Panc1 (cell line): Measurements from ENCODE around the gene GULP1. TPM values are rescaled to one million over a fixed set of nuclear protein-coding genes. Genes with fewer than 3 reads are reported as not detected.

ENCODE experiments used
- ATAC-seq: fragments of 200-7000 bp; cut with Tn5 transposase; 2 replicates; pipeline ENCODE4 v1.9.1; 2020; ENCODE audit warnings: mild to moderate bottlenecking, moderate library complexity
- BruUV-seq: library from RNA; stranded (reverse); fragments of 400-500 nt; replicated peaks from 2 replicates; lab custom pipeline; 2021; lab: Mats Ljungman, UMichigan
- CTCF ChIA-PET: fragments of 300-600 bp; sonication (Branson Sonifier 250); formaldehyde crosslinking; loops from one replicate; lab custom pipeline; 2022; ENCODE audit warnings: antibody characterized with exemption; lab: Charles Lee
- POLR2A ChIA-PET: fragments of 300-600 bp; sonication (Branson Sonifier 250); formaldehyde crosslinking; loops from one replicate; lab custom pipeline; 2022; ENCODE audit warnings: antibody characterized with exemption; lab: Charles Lee
- DNase-seq: peaks from one replicate; pipeline ENCODE4 v3.0.0-alpha.2; 2010; ENCODE audit warnings: low read depth, low spot score
- H3K27ac ChIP-seq: 2 replicates; pipeline ENCODE4 v1.5.1; 2011; ENCODE audit warnings: mild to moderate bottlenecking, low read length, inconsistent platforms
- H3K27me3 ChIP-seq: fragments of 200-500 bp; sonication (Bioruptor generic); 2 replicates; pipeline ENCODE4 v1.6.0; 2014; ENCODE audit warnings: low read length, inconsistent platforms; ENCODE audit not compliant: control insufficient read depth, insufficient read depth
- H3K36me3 ChIP-seq: fragments of 200-500 bp; sonication (Bioruptor generic); 2 replicates; pipeline ENCODE4 v1.5.1; 2014; ENCODE audit warnings: inconsistent platforms, mild to moderate bottlenecking, low read length, moderate library complexity; ENCODE audit not compliant: control insufficient read depth, insufficient read depth
- H3K4me1 ChIP-seq: 2 replicates; pipeline ENCODE4 v1.5.1; 2011; ENCODE audit warnings: inconsistent platforms, mild to moderate bottlenecking, low read length, moderate library complexity; ENCODE audit not compliant: control insufficient read depth, insufficient read depth
- H3K4me3 ChIP-seq, 2 experiments: 2 replicates each; pipeline ENCODE4 v1.5.1; 2011 to 2012; ENCODE audit warnings: low read depth in 2 of 2, low read length in 2 of 2, mild to moderate bottlenecking in 2 of 2, inconsistent platforms in 1 of 2, moderate library complexity in 1 of 2
- H3K9me3 ChIP-seq: fragments of 200-500 bp; sonication (Bioruptor generic); 2 replicates; pipeline ENCODE4 v1.5.1; 2014; ENCODE audit warnings: low read depth, mild to moderate bottlenecking, inconsistent platforms, low read length, moderate library complexity; ENCODE audit not compliant: control insufficient read depth, insufficient read depth
- POLR2AphosphoS5 ChIP-seq: IDR thresholded peaks from 2 replicates; pipeline ENCODE4 v1.6.1; 2012; ENCODE audit warnings: mild to moderate bottlenecking, low read depth, low read length, moderate library complexity
- SIN3A ChIP-seq: IDR thresholded peaks from 2 replicates; pipeline ENCODE4 v1.6.1; 2012; ENCODE audit warnings: low read depth, mild to moderate bottlenecking, low read length, moderate library complexity, borderline replicate concordance; ENCODE audit not compliant: insufficient read depth
- TCF7L2 ChIP-seq: IDR thresholded peaks from 2 replicates; pipeline ENCODE4 v1.6.1; 2011; ENCODE audit warnings: mild to moderate bottlenecking, low read depth, low read length, inconsistent platforms
- in situ Hi-C: cut with HindIII; loops from 2 replicates; pipeline ENCODE4 v1.10.0; 2016; ENCODE audit warnings: low sequenced_read_pairs, low pct_unique_long_range_greater_than_20kb
- intact Hi-C: fragments of 100-400 bp; cut with micrococcal nuclease; formaldehyde crosslinking; loops from one replicate; pipeline ENCODE4 v1.10.0; 2022; ENCODE audit not compliant: unreplicated experiment
- total RNA-seq: library from RNA; stranded (reverse); gene quantifications from one replicate; pipeline ENCODE4 v1.2.1, GENCODE V29; 2021; ENCODE audit not compliant: unreplicated experiment
- TF ChIP-seq, protein P1 (sequence below), 2 experiments: IDR thresholded peaks; 2 replicates each; pipeline ENCODE4 v1.6.1; 2011 to 2012; ENCODE audit warnings: low read depth in 2 of 2, control low read depth in 1 of 2, low read length in 1 of 2, mild to moderate bottlenecking in 1 of 2, moderate library complexity in 1 of 2; ENCODE audit not compliant: insufficient read depth in 1 of 2
- TF ChIP-seq, protein P2 (sequence below): fragments of 450-650 bp; IDR thresholded peaks from 2 replicates; pipeline ENCODE4 v1.5.1; 2017; ENCODE audit warnings: mild to moderate bottlenecking

GULP1 gene
- total RNA-seq, 1 experiment from 2014 or later: 51.5 TPM

GRCh38 chr2:188425266-188425665, 133.6 kb downstream of the GULP1 start:
- POLR2A ChIA-PET: no interaction called here
- no peak for ATAC-seq

DNA sequence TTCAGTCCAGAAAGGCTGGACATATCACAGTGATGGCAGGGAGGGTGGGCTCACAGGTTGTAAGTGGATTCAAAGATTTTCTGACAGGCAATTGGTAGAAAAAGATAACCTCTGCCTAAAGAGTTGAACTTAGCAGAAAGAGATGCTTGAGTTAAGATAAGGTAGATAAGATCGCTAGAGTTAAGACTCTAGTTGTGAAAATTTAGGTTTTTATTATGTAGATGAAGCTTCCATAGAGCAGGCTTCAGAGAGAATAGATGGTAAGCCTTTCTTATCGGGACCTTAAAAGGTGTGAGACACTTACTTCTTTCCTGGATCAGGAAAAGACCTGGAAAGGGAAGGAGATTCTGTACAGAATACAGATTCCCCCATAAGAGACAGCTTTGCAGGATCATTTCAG, 134.4 kb downstream of the GULP1 start:
- Histone ChIP-seq H3K4me3 (no peak overlapping the region), H3K4me1 (no peaks in the 10 kb centered on the region), H3K27me3 (no peaks in the 10 kb centered on the region), H3K9me3 (peaks cover 4% of the 10 kb centered on the region; the same call in 1 of the 2 replicates), H3K27ac (no peak overlapping the region), H3K36me3 (no peaks in the 10 kb centered on the region)
- ChIA-PET CTCF (no interaction called here), POLR2A (no interaction called here)
- no peak for ATAC-seq
- no peak for DNase-seq
- in situ Hi-C loops (no loop called here), intact Hi-C loops (no loop called here)
- TF ChIP-seq TCF7L2 (no peak), POLR2AphosphoS5 (no peak)
- BruUV-seq: no TSS peak

More at GRCh38 chr2:188425266-188425665, 133.6 kb downstream of the GULP1 start:
- no peaks in the 10 kb centered on the region for H3K27me3 ChIP-seq
- DNase-seq: no peak
- intact Hi-C loops (no loop called here), in situ Hi-C loops (no loop called here)
- no peak overlapping the region for H3K4me3 ChIP-seq
- CTCF ChIA-PET: no interaction called here
- H3K4me1 ChIP-seq: no peaks in the 10 kb centered on the region
- H3K36me3 ChIP-seq: no peaks in the 10 kb centered on the region
- no peak overlapping the region for H3K27ac ChIP-seq
- peaks cover 4% of the 10 kb centered on the region; the same call in 1 of the 2 replicates for H3K9me3 ChIP-seq
- BruUV-seq: no TSS peak
- no peak for TF ChIP-seq POLR2AphosphoS5
- TF ChIP-seq SIN3A: no peak
- no peak for TF ChIP-seq TCF7L2
- TF ChIP-seq, protein P1, sequence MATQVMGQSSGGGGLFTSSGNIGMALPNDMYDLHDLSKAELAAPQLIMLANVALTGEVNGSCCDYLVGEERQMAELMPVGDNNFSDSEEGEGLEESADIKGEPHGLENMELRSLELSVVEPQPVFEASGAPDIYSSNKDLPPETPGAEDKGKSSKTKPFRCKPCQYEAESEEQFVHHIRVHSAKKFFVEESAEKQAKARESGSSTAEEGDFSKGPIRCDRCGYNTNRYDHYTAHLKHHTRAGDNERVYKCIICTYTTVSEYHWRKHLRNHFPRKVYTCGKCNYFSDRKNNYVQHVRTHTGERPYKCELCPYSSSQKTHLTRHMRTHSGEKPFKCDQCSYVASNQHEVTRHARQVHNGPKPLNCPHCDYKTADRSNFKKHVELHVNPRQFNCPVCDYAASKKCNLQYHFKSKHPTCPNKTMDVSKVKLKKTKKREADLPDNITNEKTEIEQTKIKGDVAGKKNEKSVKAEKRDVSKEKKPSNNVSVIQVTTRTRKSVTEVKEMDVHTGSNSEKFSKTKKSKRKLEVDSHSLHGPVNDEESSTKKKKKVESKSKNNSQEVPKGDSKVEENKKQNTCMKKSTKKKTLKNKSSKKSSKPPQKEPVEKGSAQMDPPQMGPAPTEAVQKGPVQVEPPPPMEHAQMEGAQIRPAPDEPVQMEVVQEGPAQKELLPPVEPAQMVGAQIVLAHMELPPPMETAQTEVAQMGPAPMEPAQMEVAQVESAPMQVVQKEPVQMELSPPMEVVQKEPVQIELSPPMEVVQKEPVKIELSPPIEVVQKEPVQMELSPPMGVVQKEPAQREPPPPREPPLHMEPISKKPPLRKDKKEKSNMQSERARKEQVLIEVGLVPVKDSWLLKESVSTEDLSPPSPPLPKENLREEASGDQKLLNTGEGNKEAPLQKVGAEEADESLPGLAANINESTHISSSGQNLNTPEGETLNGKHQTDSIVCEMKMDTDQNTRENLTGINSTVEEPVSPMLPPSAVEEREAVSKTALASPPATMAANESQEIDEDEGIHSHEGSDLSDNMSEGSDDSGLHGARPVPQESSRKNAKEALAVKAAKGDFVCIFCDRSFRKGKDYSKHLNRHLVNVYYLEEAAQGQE (IDR thresholded peaks at IDR 0.05; ENCODE audit: insufficient read depth in 1 of 2, low read depth in 2 of 2, low read length in 1 of 2): no peak
- TF ChIP-seq, protein P2, sequence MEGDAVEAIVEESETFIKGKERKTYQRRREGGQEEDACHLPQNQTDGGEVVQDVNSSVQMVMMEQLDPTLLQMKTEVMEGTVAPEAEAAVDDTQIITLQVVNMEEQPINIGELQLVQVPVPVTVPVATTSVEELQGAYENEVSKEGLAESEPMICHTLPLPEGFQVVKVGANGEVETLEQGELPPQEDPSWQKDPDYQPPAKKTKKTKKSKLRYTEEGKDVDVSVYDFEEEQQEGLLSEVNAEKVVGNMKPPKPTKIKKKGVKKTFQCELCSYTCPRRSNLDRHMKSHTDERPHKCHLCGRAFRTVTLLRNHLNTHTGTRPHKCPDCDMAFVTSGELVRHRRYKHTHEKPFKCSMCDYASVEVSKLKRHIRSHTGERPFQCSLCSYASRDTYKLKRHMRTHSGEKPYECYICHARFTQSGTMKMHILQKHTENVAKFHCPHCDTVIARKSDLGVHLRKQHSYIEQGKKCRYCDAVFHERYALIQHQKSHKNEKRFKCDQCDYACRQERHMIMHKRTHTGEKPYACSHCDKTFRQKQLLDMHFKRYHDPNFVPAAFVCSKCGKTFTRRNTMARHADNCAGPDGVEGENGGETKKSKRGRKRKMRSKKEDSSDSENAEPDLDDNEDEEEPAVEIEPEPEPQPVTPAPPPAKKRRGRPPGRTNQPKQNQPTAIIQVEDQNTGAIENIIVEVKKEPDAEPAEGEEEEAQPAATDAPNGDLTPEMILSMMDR: no peak

GRCh38 chr2:188430705-188431104, 139.0 kb downstream of the GULP1 start:
- in situ Hi-C loops (no loop called here), intact Hi-C loops (no loop called here)
- Histone ChIP-seq H3K36me3 (no peaks in the 10 kb centered on the region), H3K27ac (no peak overlapping the region), H3K4me1 (no peaks in the 10 kb centered on the region), H3K4me3 (no peak overlapping the region), H3K27me3 (no peaks in the 10 kb centered on the region), H3K9me3 (peaks cover under 1% of the 10 kb centered on the region; the same call in 1 of the 2 replicates)
- no peak for DNase-seq
- no peak for ATAC-seq
- no TSS peak for BruUV-seq
- CTCF ChIA-PET: no interaction called here
- no peak for TF ChIP-seq POLR2AphosphoS5
- POLR2A ChIA-PET: no interaction called here
